WI38 (cell line): Measurements from ENCODE around the gene ACSBG1.
"Not testable (repeated sequence)": the region's sequence is repeated elsewhere in the genome, so short reads cannot be mapped to it uniquely, and the experiment has no call there.

Source experiments
- H3K4me3 ChIP-seq: 2 replicates; pipeline ENCODE4 v1.5.1; 2011; ENCODE audit warnings: low read depth, mild to moderate bottlenecking, control low read depth, low read length
- TF ChIP-seq, protein P1 (sequence below): IDR thresholded peaks from 2 replicates; pipeline ENCODE4 v1.5.1; 2012; ENCODE audit warnings: low read depth, mild to moderate bottlenecking, control low read depth, low read length

Gene ACSBG1

DNA sequence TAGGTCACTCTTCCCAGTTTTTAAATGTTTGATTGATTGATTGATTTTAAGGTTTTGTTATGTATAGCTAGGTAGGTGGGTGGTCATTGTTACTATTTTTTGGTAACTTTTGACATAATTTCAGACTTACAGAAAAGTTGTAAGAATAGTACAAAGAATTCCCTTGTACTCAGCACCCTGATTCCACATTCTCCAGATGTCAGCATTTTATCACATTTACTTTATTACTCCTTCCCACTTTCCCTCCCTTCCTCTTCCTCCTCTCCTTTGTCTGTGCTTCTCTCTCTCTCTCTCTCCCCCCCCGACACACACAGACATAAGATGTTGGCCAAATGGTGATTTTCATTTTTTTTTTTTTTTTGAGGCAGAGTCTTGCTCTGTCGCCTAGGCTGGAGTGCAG is 70.4 kb downstream of the ACSBG1 start:
- TF ChIP-seq, protein P1, sequence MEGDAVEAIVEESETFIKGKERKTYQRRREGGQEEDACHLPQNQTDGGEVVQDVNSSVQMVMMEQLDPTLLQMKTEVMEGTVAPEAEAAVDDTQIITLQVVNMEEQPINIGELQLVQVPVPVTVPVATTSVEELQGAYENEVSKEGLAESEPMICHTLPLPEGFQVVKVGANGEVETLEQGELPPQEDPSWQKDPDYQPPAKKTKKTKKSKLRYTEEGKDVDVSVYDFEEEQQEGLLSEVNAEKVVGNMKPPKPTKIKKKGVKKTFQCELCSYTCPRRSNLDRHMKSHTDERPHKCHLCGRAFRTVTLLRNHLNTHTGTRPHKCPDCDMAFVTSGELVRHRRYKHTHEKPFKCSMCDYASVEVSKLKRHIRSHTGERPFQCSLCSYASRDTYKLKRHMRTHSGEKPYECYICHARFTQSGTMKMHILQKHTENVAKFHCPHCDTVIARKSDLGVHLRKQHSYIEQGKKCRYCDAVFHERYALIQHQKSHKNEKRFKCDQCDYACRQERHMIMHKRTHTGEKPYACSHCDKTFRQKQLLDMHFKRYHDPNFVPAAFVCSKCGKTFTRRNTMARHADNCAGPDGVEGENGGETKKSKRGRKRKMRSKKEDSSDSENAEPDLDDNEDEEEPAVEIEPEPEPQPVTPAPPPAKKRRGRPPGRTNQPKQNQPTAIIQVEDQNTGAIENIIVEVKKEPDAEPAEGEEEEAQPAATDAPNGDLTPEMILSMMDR: no peak

GRCh38 chr15:78162038-78162437 is 72.3 kb downstream of the ACSBG1 start:
- H3K4me3 ChIP-seq: no peak overlapping the region
- TF ChIP-seq, protein P1: no peak

More for the DNA sequence above, 70.4 kb downstream of the ACSBG1 start:
- no peak overlapping the region for H3K4me3 ChIP-seq

GRCh38 chr15:78159395-78159794 is 75.0 kb downstream of the ACSBG1 start:
- TF ChIP-seq, protein P1: no peak

GRCh38 chr15:78157203-78157602 is 77.2 kb downstream of the ACSBG1 start:
- no peak overlapping the region for H3K4me3 ChIP-seq
- TF ChIP-seq, protein P1: no peak

More at GRCh38 chr15:78159395-78159794, 75.0 kb downstream of the ACSBG1 start:
- no peak overlapping the region for H3K4me3 ChIP-seq

GRCh38 chr15:78156653-78157052 is 77.7 kb downstream of the ACSBG1 start:
- TF ChIP-seq, protein P1: no peak
- H3K4me3 ChIP-seq: no peak overlapping the region

- TF ChIP-seq, protein P1: no peak
- no peak overlapping the region for H3K4me3 ChIP-seq
Observed at GRCh38 chr15:78155355-78155939, 78.9 kb downstream of the ACSBG1 start.

GRCh38 chr15:78154955-78155354 is 79.4 kb downstream of the ACSBG1 start:
- TF ChIP-seq, protein P1: no peak
- H3K4me3 ChIP-seq: no peak overlapping the region

DNA sequence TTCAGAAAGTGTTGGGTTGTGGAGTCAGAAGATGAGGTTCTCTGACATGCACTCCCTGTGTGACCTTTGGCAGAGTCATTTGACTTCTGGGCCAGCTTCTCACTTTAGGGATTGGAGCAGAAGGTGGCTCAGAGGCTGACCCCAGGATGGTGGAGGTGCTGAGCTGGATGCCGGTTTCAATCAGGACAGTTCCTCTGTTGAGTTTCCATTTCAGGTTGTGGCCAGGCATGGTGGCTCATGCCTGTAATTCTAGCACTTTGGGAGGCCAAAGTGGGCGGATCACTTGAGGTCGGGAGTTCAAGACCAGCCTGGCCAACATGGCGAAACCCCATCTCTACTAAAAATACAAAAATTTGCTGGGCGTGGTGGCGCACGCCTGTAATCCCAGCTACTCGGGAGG is 83.3 kb downstream of the ACSBG1 start:
- H3K4me3 ChIP-seq: not testable (repeated sequence)
